Stimulated activated CD4-positive, alpha-beta T cell treated with anti-CD3 and anti-CD28 coated beads, TNF-alpha, amount 100 ng/mL, for 1 hour (primary cell): ENCODE data around the gene C11orf21.
"Not testable (repeated sequence)": the region's sequence is repeated elsewhere in the genome, so short reads cannot be mapped to it uniquely, and the experiment has no call there.

Source experiments
- DNase-seq, 3 donors: peaks; one replicate each; pipeline ENCODE4 v3.0.0-alpha.2; 2020; ENCODE audit warnings: low read depth in 3 of 3, low spot score in 1 of 3

C11orf21 gene

GRCh38 chr11:2301631-2302305 lies at the start of gene C11orf21, which contains the start of gene TSPAN32:
C11orf21 (minus strand) TSS chr11:2301918; CDS start chr11:2301808, 110 bp downstream.
TSPAN32 (plus strand) TSS chr11:2302013; CDS start chr11:2302150, 137 bp downstream.
- peak in 1 of 3 donors; percentile 27 for DNase-seq

GRCh38 chr11:2348986-2349385 lies 47.3 kb upstream of the C11orf21 start:
- DNase-seq: no peak

- DNase-seq: no peak
These were observed 45.7 kb upstream of the C11orf21 start for GRCh38 chr11:2347308-2347830.

GRCh38 chr11:2346586-2347307 lies 45.0 kb upstream of the C11orf21 start:
- no peak for DNase-seq

- no peak for DNase-seq
These were observed 44.3 kb upstream of the C11orf21 start for GRCh38 chr11:2346014-2346413.

GRCh38 chr11:2345050-2345449 lies 43.3 kb upstream of the C11orf21 start:
- DNase-seq: no peak

GRCh38 chr11:2343502-2343901 lies 41.8 kb upstream of the C11orf21 start:
- DNase-seq: no peak

GRCh38 chr11:2342981-2343380 lies 41.3 kb upstream of the C11orf21 start:
- DNase-seq: no peak

GRCh38 chr11:2342557-2342956 lies 40.8 kb upstream of the C11orf21 start:
- no peak for DNase-seq

- not testable (repeated sequence) for DNase-seq
These were observed 37.0 kb upstream of the C11orf21 start for GRCh38 chr11:2338760-2339159.

GRCh38 chr11:2335286-2335685 lies 33.6 kb upstream of the C11orf21 start:
- not testable (repeated sequence) for DNase-seq

- not testable (repeated sequence) for DNase-seq
These were observed 31.9 kb upstream of the C11orf21 start for GRCh38 chr11:2333486-2334205.

- not testable (repeated sequence) for DNase-seq
These were observed 30.9 kb upstream of the C11orf21 start for GRCh38 chr11:2332569-2332968.

- DNase-seq: no peak
These were observed 29.7 kb upstream of the C11orf21 start for GRCh38 chr11:2331404-2331803.

GRCh38 chr11:2330696-2331095 lies 29.0 kb upstream of the C11orf21 start:
- DNase-seq: no peak

- no peak for DNase-seq
These were observed 27.8 kb upstream of the C11orf21 start for GRCh38 chr11:2329551-2329950.

- no peak for DNase-seq
These were observed 27.1 kb upstream of the C11orf21 start for GRCh38 chr11:2328656-2329354.

GRCh38 chr11:2328021-2328420 lies 26.3 kb upstream of the C11orf21 start:
- DNase-seq: no peak

- DNase-seq: no peak
These were observed 25.3 kb upstream of the C11orf21 start for GRCh38 chr11:2327032-2327431.

GRCh38 chr11:2325719-2326118 lies 24.0 kb upstream of the C11orf21 start:
- DNase-seq: no peak

GRCh38 chr11:2325123-2325522 lies 23.4 kb upstream of the C11orf21 start:
- no peak for DNase-seq
